ENCODE data around the gene CDKN2B. TPM values are rescaled to one million over a fixed set of nuclear protein-coding genes. Genes with fewer than 3 reads are reported as not detected.

Gene CDKN2B
- polyA plus RNA-seq, 1 of the 3 experiments (the other 2 are of a cell fraction), result 6.3 TPM

GRCh38 chr9:22026696-22027095, 17.6 kb upstream of the CDKN2B start:
- H3K4me3 ChIP-seq (ENCODE audit: low read depth in 2 of 2, low read length in 1 of 2), result no peak overlapping the region
- no peaks in the 10 kb centered on the region for H3K36me3 ChIP-seq (replicated peaks in 1 of 2; ENCODE audit: control insufficient read depth in 1 of 2, insufficient read depth in 2 of 2, low read length in 1 of 2)
- H3K9me2 ChIP-seq, result no peaks in the 10 kb centered on the region
- H4K20me1 ChIP-seq (ENCODE audit: insufficient read depth), result no peaks in the 10 kb centered on the region
- H3K4me1 ChIP-seq (ENCODE audit: control insufficient read depth in 1 of 2, insufficient read depth in 2 of 2, low read depth in 1 of 2, low read length in 1 of 2), result no peaks in the 10 kb centered on the region
- H3K4me2 ChIP-seq, result no peak overlapping the region
- H3K79me2 ChIP-seq (ENCODE audit: insufficient read depth), result no peaks in the 10 kb centered on the region
- TF ChIP-seq FOXJ3 (CRISPR knock-in tag; IDR thresholded peaks at IDR 0.05) (no peak), REST (IDR thresholded peaks at IDR 0.05; ENCODE audit: low read depth, low read length) (no peak), USF1 (IDR thresholded peaks at IDR 0.05; ENCODE audit: borderline replicate concordance, low read depth) (no peak), TCF12 (IDR thresholded peaks at IDR 0.05) (no peak), POLR2AphosphoS5 (IDR thresholded peaks at IDR 0.05; ENCODE audit: low read depth, low read length) (no peak), YY1 (IDR thresholded peaks at IDR 0.05; ENCODE audit: low read depth) (no peak), IRF3 (IDR thresholded peaks at IDR 0.05; ENCODE audit: low read depth, low read length) (no peak)
- ChIA-PET POLR2A (no interaction called here), CTCF (interaction anchor here (0.9 kb wide), 1 partner anchor 592 kb away, joined by 3 read pairs; no protein-coding TSS in a partner anchor)
- 32% methylated on average over 6 of the region's 6 CpGs for WGBS (ENCODE audit: low lambda C conversion rate)
- H3K27me3 ChIP-seq (ENCODE audit: insufficient read depth), result no peaks in the 10 kb centered on the region
- no peak overlapping the region for H2AFZ ChIP-seq (ENCODE audit: low read depth)
- H3K27ac ChIP-seq (ENCODE audit: low read depth in 2 of 2, low read length in 1 of 2), result no peak overlapping the region
- H3K9ac ChIP-seq, result no peak overlapping the region
- no peaks in the 10 kb centered on the region for H3K9me3 ChIP-seq
- H3F3A ChIP-seq (replicated peaks; ENCODE audit: insufficient read depth), result peaks cover 6% of the 10 kb centered on the region
- no peak for DNase-seq

GRCh38 chr9:22022396-22022795, 13.3 kb upstream of the CDKN2B start:
- Histone ChIP-seq H3K27ac (ENCODE audit: low read depth in 2 of 2, low read length in 1 of 2) (no peak overlapping the region), H3K36me3 (replicated peaks in 1 of 2; ENCODE audit: control insufficient read depth in 1 of 2, insufficient read depth in 2 of 2, low read length in 1 of 2) (peaks cover 0 to 3% of the 10 kb centered on the region in 2 experiments), H3K9me3 (no peaks in the 10 kb centered on the region), H3K4me2 (no peak overlapping the region), H4K20me1 (ENCODE audit: insufficient read depth) (no peaks in the 10 kb centered on the region), H3K4me3 (ENCODE audit: low read depth in 2 of 2, low read length in 1 of 2) (no peak overlapping the region), H3F3A (replicated peaks; ENCODE audit: insufficient read depth) (peaks cover 2% of the 10 kb centered on the region), H2AFZ (ENCODE audit: low read depth) (no peak overlapping the region), H3K4me1 (ENCODE audit: control insufficient read depth in 1 of 2, insufficient read depth in 2 of 2, low read depth in 1 of 2, low read length in 1 of 2) (no peaks in the 10 kb centered on the region), H3K27me3 (ENCODE audit: insufficient read depth) (no peaks in the 10 kb centered on the region), H3K9ac (no peak overlapping the region), H3K79me2 (ENCODE audit: insufficient read depth) (no peaks in the 10 kb centered on the region), H3K9me2 (no peaks in the 10 kb centered on the region)
- ChIA-PET CTCF (interaction anchor here (0.9 to 2.0 kb wide), 2 partner anchors 14 to 15 kb away, joined by 4 to 11 read pairs; partner anchors contain the start of gene CDKN2B), POLR2A (no interaction called here)
- WGBS (ENCODE audit: low lambda C conversion rate), result 33% methylated on average over 3 of the region's 3 CpGs
- TF ChIP-seq USF2 (IDR thresholded peaks at IDR 0.05; ENCODE audit: borderline replicate concordance, low read depth, low read length) (no peak), SIN3A (IDR thresholded peaks at IDR 0.05; ENCODE audit: borderline replicate concordance, low read depth, low read length) (no peak), NRF1 (IDR thresholded peaks at IDR 0.05; ENCODE audit: low read depth, low read length) (no peak), FOSL2 (IDR thresholded peaks at IDR 0.05; ENCODE audit: borderline replicate concordance, low read depth) (no peak), MEF2A (IDR thresholded peaks at IDR 0.05; ENCODE audit: borderline replicate concordance, low read depth) (no peak), RXRA (IDR thresholded peaks at IDR 0.05; ENCODE audit: borderline replicate concordance, low read depth) (no peak), RAD21 (IDR thresholded peaks at IDR 0.05; ENCODE audit: low read length) (no peak), FOXJ3 (CRISPR knock-in tag; IDR thresholded peaks at IDR 0.05) (no peak)
- no peak for DNase-seq

All from SK-N-SH (cell line).